GM19395 (cell line): ENCODE measurements around the gene LIPI.
"Not testable (repeated sequence)": the region's sequence is repeated elsewhere in the genome, so short reads cannot be mapped to it uniquely, and the experiment has no call there.

ENCODE experiments used
- ATAC-seq: cut with Tn5 transposase; IDR thresholded peaks from one replicate; pipeline ENCODE4 v1.9.1; 2021; ENCODE audit warnings: mild to moderate bottlenecking, moderate library complexity; ENCODE audit not compliant: unreplicated experiment

LIPI gene

GRCh38 chr21:14076143-14076806, 134.5 kb downstream of the LIPI start:
- no peak for ATAC-seq

GRCh38 chr21:14075346-14076142, 135.2 kb downstream of the LIPI start:
- no peak for ATAC-seq

GRCh38 chr21:14074177-14074576, 136.6 kb downstream of the LIPI start:
- ATAC-seq, result no peak

- no peak for ATAC-seq
Observed at GRCh38 chr21:14073615-14074014, 137.1 kb downstream of the LIPI start.

GRCh38 chr21:14072761-14073535, 137.8 kb downstream of the LIPI start:
- ATAC-seq, result no peak

- no peak for ATAC-seq
Observed at GRCh38 chr21:14071902-14072734, 138.6 kb downstream of the LIPI start.

GRCh38 chr21:14070968-14071367, 139.8 kb downstream of the LIPI start:
- ATAC-seq, result no peak

GRCh38 chr21:14070049-14070893, 140.5 kb downstream of the LIPI start:
- no peak for ATAC-seq

GRCh38 chr21:14064296-14064645, 146.5 kb downstream of the LIPI start:
- no peak for ATAC-seq

GRCh38 chr21:14063620-14064295, 147.0 kb downstream of the LIPI start:
- not testable (repeated sequence) for ATAC-seq

GRCh38 chr21:14062684-14063083, 148.1 kb downstream of the LIPI start:
- ATAC-seq, result not testable (repeated sequence)

GRCh38 chr21:14061820-14062219, 148.9 kb downstream of the LIPI start:
- not testable (repeated sequence) for ATAC-seq

GRCh38 chr21:14058995-14059627, 151.6 kb downstream of the LIPI start:
- not testable (repeated sequence) for ATAC-seq
